ENCODE data around the gene MRM3.

GRCh38 chr17:836151-836550, 54.0 kb downstream of the MRM3 start:
- TF ChIP-seq, protein P1, sequence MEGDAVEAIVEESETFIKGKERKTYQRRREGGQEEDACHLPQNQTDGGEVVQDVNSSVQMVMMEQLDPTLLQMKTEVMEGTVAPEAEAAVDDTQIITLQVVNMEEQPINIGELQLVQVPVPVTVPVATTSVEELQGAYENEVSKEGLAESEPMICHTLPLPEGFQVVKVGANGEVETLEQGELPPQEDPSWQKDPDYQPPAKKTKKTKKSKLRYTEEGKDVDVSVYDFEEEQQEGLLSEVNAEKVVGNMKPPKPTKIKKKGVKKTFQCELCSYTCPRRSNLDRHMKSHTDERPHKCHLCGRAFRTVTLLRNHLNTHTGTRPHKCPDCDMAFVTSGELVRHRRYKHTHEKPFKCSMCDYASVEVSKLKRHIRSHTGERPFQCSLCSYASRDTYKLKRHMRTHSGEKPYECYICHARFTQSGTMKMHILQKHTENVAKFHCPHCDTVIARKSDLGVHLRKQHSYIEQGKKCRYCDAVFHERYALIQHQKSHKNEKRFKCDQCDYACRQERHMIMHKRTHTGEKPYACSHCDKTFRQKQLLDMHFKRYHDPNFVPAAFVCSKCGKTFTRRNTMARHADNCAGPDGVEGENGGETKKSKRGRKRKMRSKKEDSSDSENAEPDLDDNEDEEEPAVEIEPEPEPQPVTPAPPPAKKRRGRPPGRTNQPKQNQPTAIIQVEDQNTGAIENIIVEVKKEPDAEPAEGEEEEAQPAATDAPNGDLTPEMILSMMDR (IDR thresholded peaks at IDR 0.05) = no peak
- TF ChIP-seq POLR2A (IDR thresholded peaks at IDR 0.05) = no peak
